HG03571 (cell line): ENCODE results near the gene METTL6.
"Not testable (repeated sequence)": the region's sequence is repeated elsewhere in the genome, so short reads cannot be mapped to it uniquely, and the experiment has no call there.

Experiments used
- ATAC-seq: cut with Tn5 transposase; IDR thresholded peaks from one replicate; pipeline ENCODE4 v1.9.1; 2021; ENCODE audit not compliant: unreplicated experiment

Gene METTL6

GRCh38 chr3:15427182-15427880 lies at the start of gene METTL6, which contains the start of gene EAF1:
TSS of gene METTL6 (minus strand) at chr3:15427544. CDS start at chr3:15426511, 1,033 bp downstream.
TSS of gene EAF1 (plus strand) at chr3:15427598. CDS start at chr3:15427780, 182 bp downstream.
- ATAC-seq, result peak; percentile 86

DNA sequence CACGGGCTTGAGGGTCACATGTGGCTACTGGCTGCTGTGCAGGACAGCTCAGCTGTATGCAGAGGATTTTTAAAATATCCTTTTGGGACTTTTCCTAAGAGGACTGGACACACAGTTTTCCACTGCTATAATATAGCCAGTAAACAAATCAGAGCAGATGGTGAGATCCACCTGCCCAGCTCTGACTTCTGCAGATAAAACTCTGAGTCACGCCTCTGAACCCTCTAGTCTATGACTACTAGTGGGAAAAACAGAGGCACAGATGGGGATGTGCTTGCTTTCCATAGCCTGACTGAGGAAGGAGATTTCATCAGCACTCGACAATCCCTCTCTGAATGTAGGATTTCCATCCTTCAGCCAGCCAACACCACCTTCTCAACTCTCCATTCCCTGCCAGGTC lies 49.0 kb upstream of the METTL6 start:
- no peak for ATAC-seq

GRCh38 chr3:15475161-15475560 lies 47.8 kb upstream of the METTL6 start:
- no peak for ATAC-seq

- no peak for ATAC-seq
Measured at GRCh38 chr3:15471861-15472260, 44.5 kb upstream of the METTL6 start.

DNA sequence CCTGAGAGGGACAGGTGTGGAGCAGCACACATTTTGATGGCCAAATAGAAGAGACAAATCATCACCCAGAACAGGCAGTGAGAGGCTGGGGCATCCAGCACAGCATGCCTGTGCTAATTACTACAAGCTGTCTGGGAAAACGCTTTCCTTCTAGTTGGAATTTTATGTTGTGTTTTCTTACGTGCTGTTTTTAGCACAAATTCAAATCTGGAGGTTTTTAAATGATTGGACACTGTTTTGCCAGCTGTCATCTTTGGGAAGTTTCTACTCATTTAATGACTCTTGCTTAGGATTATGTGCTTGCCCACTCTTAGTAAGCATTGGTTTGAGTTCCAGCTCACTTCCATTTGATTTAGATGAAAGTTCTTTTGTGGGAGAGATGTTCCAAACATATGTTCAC lies 43.5 kb upstream of the METTL6 start:
- ATAC-seq, result no peak

- ATAC-seq, result no peak
Measured at GRCh38 chr3:15470261-15470660, 42.9 kb upstream of the METTL6 start.

GRCh38 chr3:15467227-15468181 lies 40.2 kb upstream of the METTL6 start:
- no peak for ATAC-seq

DNA sequence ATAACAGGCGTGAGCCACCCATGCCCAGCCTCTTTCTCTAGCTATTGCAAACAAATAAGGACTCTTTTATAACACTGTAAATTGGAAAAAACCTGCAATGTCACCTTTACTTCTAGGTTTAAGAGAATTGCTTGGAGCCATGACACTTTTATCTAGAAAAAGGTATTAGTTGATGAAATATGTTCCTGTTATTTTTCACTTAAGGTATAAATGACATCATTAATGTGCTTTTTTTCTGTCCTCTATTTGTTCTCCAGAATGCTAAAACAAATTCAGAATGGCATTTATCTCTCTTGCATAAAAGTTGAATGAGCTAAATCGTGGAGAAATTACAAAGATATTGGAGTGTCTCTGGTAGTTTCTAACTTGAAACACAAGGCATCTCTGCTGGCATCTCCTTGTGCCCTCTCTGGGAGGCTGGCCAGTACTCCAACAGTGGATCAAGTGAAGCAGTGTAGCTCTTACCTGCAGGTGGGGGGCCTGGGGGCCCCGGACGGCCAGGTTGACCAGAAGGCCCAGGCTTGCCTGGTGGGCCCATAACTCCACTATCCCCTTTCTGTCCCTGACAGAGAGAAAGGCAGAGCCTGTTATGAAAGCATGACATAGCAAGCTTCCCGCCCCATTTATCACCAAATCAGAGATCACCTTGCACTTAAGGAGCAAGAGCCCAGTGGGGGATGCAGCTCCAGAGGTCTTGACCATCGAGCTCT lies 38.7 kb upstream of the METTL6 start:
- ATAC-seq, result no peak

- ATAC-seq, result no peak
Measured at GRCh38 chr3:15462451-15462850, 35.1 kb upstream of the METTL6 start.

- no peak for ATAC-seq
Measured at GRCh38 chr3:15460891-15461531, 33.7 kb upstream of the METTL6 start.

GRCh38 chr3:15458212-15458780 lies 31.0 kb upstream of the METTL6 start:
- no peak for ATAC-seq

- ATAC-seq, result not testable (repeated sequence)
Measured at GRCh38 chr3:15456915-15457314, 29.6 kb upstream of the METTL6 start.

GRCh38 chr3:15456321-15456720 lies 29.0 kb upstream of the METTL6 start:
- ATAC-seq, result no peak

GRCh38 chr3:15455756-15456155 lies 28.4 kb upstream of the METTL6 start:
- ATAC-seq, result no peak

- ATAC-seq, result no peak
Measured at GRCh38 chr3:15454965-15455364, 27.6 kb upstream of the METTL6 start.

DNA sequence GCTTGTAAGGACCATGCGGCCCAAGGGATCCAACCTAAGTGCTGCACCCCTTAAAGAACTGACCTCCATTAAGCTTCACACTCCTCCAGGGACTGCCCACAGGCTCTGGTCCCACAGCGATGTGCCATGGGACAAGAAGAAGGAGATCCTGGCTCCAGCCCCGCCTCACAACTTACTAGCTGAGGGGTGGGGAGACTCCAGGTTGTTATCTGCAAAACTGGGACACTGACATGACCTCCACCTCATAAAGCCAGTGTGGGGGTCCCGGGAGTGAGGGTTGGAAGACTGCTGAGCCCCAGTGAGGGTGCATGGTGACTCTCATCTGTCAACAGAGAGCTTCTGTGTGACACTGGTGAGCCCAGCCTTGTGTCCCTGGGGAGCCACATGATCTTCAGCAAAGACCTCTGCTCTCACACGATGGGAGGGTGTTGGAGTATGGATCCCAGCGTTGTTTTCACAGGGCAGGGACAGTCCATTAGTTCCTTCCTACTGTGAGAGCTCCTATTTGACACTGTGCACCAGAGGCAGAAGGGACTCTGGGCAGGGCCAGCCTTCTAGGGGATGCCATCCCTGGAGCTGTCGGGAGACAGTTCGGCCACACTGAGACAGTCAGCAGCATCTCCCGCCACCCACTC lies 26.8 kb upstream of the METTL6 start:
- no peak for ATAC-seq

DNA sequence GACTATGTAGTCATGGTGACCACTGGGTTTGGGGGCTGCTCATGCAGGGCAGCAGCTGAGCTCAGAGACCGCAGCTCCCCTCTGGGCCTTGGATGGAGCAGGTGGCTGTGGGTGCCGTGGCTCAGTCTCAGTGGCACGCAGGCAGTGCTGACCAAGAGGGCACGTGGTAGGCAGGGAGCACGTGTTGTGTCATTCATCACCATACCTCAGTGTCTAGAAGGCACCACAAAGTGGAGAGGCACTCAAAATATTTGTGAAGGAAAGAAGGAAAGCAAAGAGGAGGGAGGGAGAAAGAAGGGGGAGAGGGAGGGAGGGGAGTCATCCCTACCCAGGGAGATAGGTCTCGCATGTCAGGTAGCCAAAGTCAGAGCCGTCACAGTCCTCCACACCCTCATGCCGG lies 26.2 kb upstream of the METTL6 start:
- no peak for ATAC-seq

DNA sequence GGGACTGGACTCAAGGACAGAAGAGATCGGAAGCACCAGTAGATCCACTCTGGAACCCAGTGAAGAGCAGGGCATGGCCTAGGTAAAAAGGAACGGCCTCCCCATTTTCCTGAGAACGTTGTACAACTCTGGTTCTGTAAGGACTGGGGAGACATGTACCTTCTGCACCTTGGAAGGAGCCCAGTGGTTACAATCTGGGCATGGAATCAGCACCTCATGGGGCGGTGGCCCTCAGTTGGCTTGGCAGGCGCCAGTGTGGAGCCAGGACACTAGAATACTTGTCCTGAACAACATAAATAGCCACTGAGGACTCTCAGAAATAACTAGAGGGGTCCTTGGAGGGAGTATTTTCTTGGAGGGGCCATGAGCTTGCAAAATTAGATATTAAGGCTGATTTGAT lies 25.6 kb upstream of the METTL6 start:
- no peak for ATAC-seq

- no peak for ATAC-seq
Measured at GRCh38 chr3:15452156-15452555, 24.8 kb upstream of the METTL6 start.
